Measurements from ENCODE around the gene SVOP. TPM values are rescaled to one million over a fixed set of nuclear protein-coding genes. Genes with fewer than 3 reads are reported as not detected.

SVOP gene
- total and polyA plus RNA-seq, 2 donors (not counting 1 experiment from before 2014, with no cell fraction given) = not detected

- no peak for DNase-seq
- no peak for ATAC-seq (ENCODE audit: low read depth)
- H3K4me2 ChIP-seq (replicated peaks; ENCODE audit: low read depth, low read length, poor library complexity, severe bottlenecking) = no peak overlapping the region
- no peak overlapping the region for H3K27ac ChIP-seq (ENCODE audit: low read length in 2 of 2)
- peaks cover 12% of the 10 kb centered on the region for H3K27me3 Mint-ChIP-seq
- no peak overlapping the region for H3K27ac Mint-ChIP-seq
- H3K79me2 ChIP-seq (ENCODE audit: control insufficient read depth, insufficient read depth, low read length) = no peaks in the 10 kb centered on the region
- no peaks in the 10 kb centered on the region for H3K27me3 ChIP-seq (replicated peaks in 1 of 4; ENCODE audit: control extremely low read depth in 1 of 4, control insufficient read depth in 3 of 4, insufficient read depth in 4 of 4, low read length in 3 of 4)
- ChIA-PET POLR2A (no interaction called here), CTCF (interaction anchor here (0.7 to 1.0 kb wide), 2 partner anchors 12 to 32 kb away, joined by 3 read pairs; no protein-coding TSS in a partner anchor)
- H3K36me3 ChIP-seq (replicated peaks in 1 of 2; ENCODE audit: control extremely low read depth in 1 of 2, control insufficient read depth in 1 of 2, extremely low read depth in 1 of 2, insufficient read depth in 2 of 2, low read length in 1 of 2) = no peaks in the 10 kb centered on the region
- no peak overlapping the region for H3K4me3 Mint-ChIP-seq
- no peaks in the 10 kb centered on the region for H3K4me1 Mint-ChIP-seq
- H3K9me3 ChIP-seq (ENCODE audit: control extremely low read depth in 1 of 3, control insufficient read depth in 2 of 3, insufficient read depth in 1 of 3, low read length in 2 of 3) = peaks cover 0 to 12% (median 8%) of the 10 kb centered on the region in 3 donors
- peaks cover 4% of the 10 kb centered on the region for H3K9me3 Mint-ChIP-seq (ENCODE audit: insufficient read depth)
- no peaks in the 10 kb centered on the region for H3K4me1 ChIP-seq (ENCODE audit: control insufficient read depth in 2 of 2, insufficient read depth in 2 of 2, low read length in 2 of 2)
- WGBS (ENCODE audit: insufficient coverage) = 100% methylated on average over 1 of the region's 2 CpGs
- intact Hi-C loops (cut with micrococcal nuclease) = no loop called here
- no peak overlapping the region for H2AFZ ChIP-seq (ENCODE audit: insufficient read depth, low read depth, low read length, poor library complexity, severe bottlenecking)
- no peak overlapping the region for H3K9ac ChIP-seq (ENCODE audit: low read length)
- no peak overlapping the region for H3K4me3 ChIP-seq (ENCODE audit: control extremely low read depth in 1 of 5, extremely low read depth in 1 of 5, insufficient read depth in 1 of 5, low read depth in 2 of 5, low read length in 4 of 5)
- no peaks in the 10 kb centered on the region for H4K20me1 ChIP-seq (ENCODE audit: control insufficient read depth, insufficient read depth, low read length, poor library complexity, severe bottlenecking)
- no peak for TF ChIP-seq EZH2 (IDR thresholded peaks at IDR 0.05; ENCODE audit: borderline replicate concordance, insufficient read depth, low read depth, low read length, poor library complexity, severe bottlenecking)
- TF ChIP-seq, protein P1, sequence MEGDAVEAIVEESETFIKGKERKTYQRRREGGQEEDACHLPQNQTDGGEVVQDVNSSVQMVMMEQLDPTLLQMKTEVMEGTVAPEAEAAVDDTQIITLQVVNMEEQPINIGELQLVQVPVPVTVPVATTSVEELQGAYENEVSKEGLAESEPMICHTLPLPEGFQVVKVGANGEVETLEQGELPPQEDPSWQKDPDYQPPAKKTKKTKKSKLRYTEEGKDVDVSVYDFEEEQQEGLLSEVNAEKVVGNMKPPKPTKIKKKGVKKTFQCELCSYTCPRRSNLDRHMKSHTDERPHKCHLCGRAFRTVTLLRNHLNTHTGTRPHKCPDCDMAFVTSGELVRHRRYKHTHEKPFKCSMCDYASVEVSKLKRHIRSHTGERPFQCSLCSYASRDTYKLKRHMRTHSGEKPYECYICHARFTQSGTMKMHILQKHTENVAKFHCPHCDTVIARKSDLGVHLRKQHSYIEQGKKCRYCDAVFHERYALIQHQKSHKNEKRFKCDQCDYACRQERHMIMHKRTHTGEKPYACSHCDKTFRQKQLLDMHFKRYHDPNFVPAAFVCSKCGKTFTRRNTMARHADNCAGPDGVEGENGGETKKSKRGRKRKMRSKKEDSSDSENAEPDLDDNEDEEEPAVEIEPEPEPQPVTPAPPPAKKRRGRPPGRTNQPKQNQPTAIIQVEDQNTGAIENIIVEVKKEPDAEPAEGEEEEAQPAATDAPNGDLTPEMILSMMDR (IDR thresholded peaks at IDR 0.05) = no peak
Measured at GRCh38 chr12:108918206-108918605, 102.7 kb downstream of the SVOP start.

- H3K4me2 ChIP-seq (replicated peaks; ENCODE audit: low read depth, low read length, poor library complexity, severe bottlenecking) = no peak overlapping the region
- DNase-seq = no peak
- peaks cover 0 to 13% (median 5%) of the 10 kb centered on the region in 3 donors for H3K9me3 ChIP-seq (ENCODE audit: control extremely low read depth in 1 of 3, control insufficient read depth in 2 of 3, insufficient read depth in 1 of 3, low read length in 2 of 3)
- Mint-ChIP-seq H3K27me3 (peaks cover 12% of the 10 kb centered on the region), H3K4me1 (no peaks in the 10 kb centered on the region), H3K9me3 (ENCODE audit: insufficient read depth) (peaks cover 4% of the 10 kb centered on the region), H3K4me3 (no peak overlapping the region), H3K27ac (no peak overlapping the region)
- H3K79me2 ChIP-seq (ENCODE audit: control insufficient read depth, insufficient read depth, low read length) = no peaks in the 10 kb centered on the region
- TF ChIP-seq, protein P1 (IDR thresholded peaks at IDR 0.05) = no peak
- no peak for TF ChIP-seq EZH2 (IDR thresholded peaks at IDR 0.05; ENCODE audit: borderline replicate concordance, insufficient read depth, low read depth, low read length, poor library complexity, severe bottlenecking)
- no peak overlapping the region for H2AFZ ChIP-seq (ENCODE audit: insufficient read depth, low read depth, low read length, poor library complexity, severe bottlenecking)
- no peaks in the 10 kb centered on the region for H4K20me1 ChIP-seq (ENCODE audit: control insufficient read depth, insufficient read depth, low read length, poor library complexity, severe bottlenecking)
- H3K9ac ChIP-seq (ENCODE audit: low read length) = no peak overlapping the region
- H3K27ac ChIP-seq (ENCODE audit: low read length in 2 of 2) = no peak overlapping the region
- no peak overlapping the region for H3K4me3 ChIP-seq (ENCODE audit: control extremely low read depth in 1 of 5, extremely low read depth in 1 of 5, insufficient read depth in 1 of 5, low read depth in 2 of 5, low read length in 4 of 5)
- H3K4me1 ChIP-seq (ENCODE audit: control insufficient read depth in 2 of 2, insufficient read depth in 2 of 2, low read length in 2 of 2) = no peaks in the 10 kb centered on the region
- intact Hi-C loops (cut with micrococcal nuclease) = no loop called here
- 80% methylated on average over 1 of the region's 5 CpGs for WGBS (ENCODE audit: insufficient coverage)
- H3K27me3 ChIP-seq (replicated peaks in 1 of 4; ENCODE audit: control extremely low read depth in 1 of 4, control insufficient read depth in 3 of 4, insufficient read depth in 4 of 4, low read length in 3 of 4) = no peaks in the 10 kb centered on the region
- H3K36me3 ChIP-seq (replicated peaks in 1 of 2; ENCODE audit: control extremely low read depth in 1 of 2, control insufficient read depth in 1 of 2, extremely low read depth in 1 of 2, insufficient read depth in 2 of 2, low read length in 1 of 2) = no peaks in the 10 kb centered on the region
- POLR2A ChIA-PET = no interaction called here
- no peak for ATAC-seq (ENCODE audit: low read depth)
- CTCF ChIA-PET = no interaction called here
Measured at GRCh38 chr12:108916336-108916735, 104.5 kb downstream of the SVOP start.

Data from B cell (primary cell).